ENCODE measurements around the gene KRTAP5-8.
"Not testable (repeated sequence)": the region's sequence is repeated elsewhere in the genome, so short reads cannot be mapped to it uniquely, and the experiment has no call there.

KRTAP5-8 gene
- total RNA-seq = 0 to 0.13 (median 0) reads per million in 9 experiments

GRCh38 chr11:71537977-71538665, at the start of gene KRTAP5-8:
Gene KRTAP5-8, plus strand, starts transcription at chr11:71538025. Its CDS starts 31 bp downstream, at chr11:71538056.
- not testable (repeated sequence) for H3K36me3 Mint-ChIP-seq (ENCODE audit: insufficient read depth)

GRCh38 chr11:71488681-71489270, 49.0 kb upstream of the KRTAP5-8 start:
- peaks cover 6 to 8% of the 10 kb centered on the region in 2 donors for H3K4me1 Mint-ChIP-seq (ENCODE audit: low read depth in 2 of 2)
- no peak overlapping the region for H3K4me3 Mint-ChIP-seq
- no peak for ATAC-seq (replicated peaks)
- DNase-seq = no peak
- peaks cover 51% of the 10 kb centered on the region for H3K36me3 Mint-ChIP-seq (ENCODE audit: insufficient read depth)
- no peaks in the 10 kb centered on the region for H3K9me3 Mint-ChIP-seq
- no peaks in the 10 kb centered on the region for H3K27me3 Mint-ChIP-seq
- peak overlapping the region; percentile 50 to 85 for H3K27ac Mint-ChIP-seq

More at GRCh38 chr11:71537977-71538665, at the start of gene KRTAP5-8:
- not testable (repeated sequence) for ATAC-seq (replicated peaks); H3K9me3 Mint-ChIP-seq; H3K4me3 Mint-ChIP-seq; DNase-seq; H3K27ac Mint-ChIP-seq; H3K4me1 Mint-ChIP-seq (ENCODE audit: low read depth in 2 of 2)
- peaks cover 30 to 75% of the 10 kb centered on the region in 2 donors for H3K27me3 Mint-ChIP-seq

GRCh38 chr11:71489311-71490043, 48.3 kb upstream of the KRTAP5-8 start:
- ATAC-seq (replicated peaks) (no peak), DNase-seq (no peak)
- Mint-ChIP-seq H3K27ac (peak overlapping the region; percentile 50 to 85), H3K36me3 (ENCODE audit: insufficient read depth) (peaks cover 52% of the 10 kb centered on the region), H3K4me1 (ENCODE audit: low read depth in 2 of 2) (peaks cover 6 to 8% of the 10 kb centered on the region in 2 donors), H3K27me3 (no peaks in the 10 kb centered on the region), H3K9me3 (no peaks in the 10 kb centered on the region), H3K4me3 (no peak overlapping the region)

GRCh38 chr11:71490044-71490730, 47.6 kb upstream of the KRTAP5-8 start:
- Mint-ChIP-seq H3K4me3 (no peak overlapping the region), H3K27me3 (no peaks in the 10 kb centered on the region), H3K9me3 (no peaks in the 10 kb centered on the region), H3K4me1 (ENCODE audit: low read depth in 2 of 2) (peaks cover 6 to 8% of the 10 kb centered on the region in 2 donors), H3K36me3 (ENCODE audit: insufficient read depth) (peaks cover 56% of the 10 kb centered on the region), H3K27ac (no peak overlapping the region)
- ATAC-seq (replicated peaks) = no peak
- DNase-seq = no peak

- ATAC-seq (replicated peaks) (no peak), DNase-seq (no peak)
- Mint-ChIP-seq H3K36me3 (ENCODE audit: insufficient read depth) (peaks cover 61% of the 10 kb centered on the region), H3K27me3 (no peaks in the 10 kb centered on the region), H3K4me3 (no peak overlapping the region), H3K4me1 (ENCODE audit: low read depth in 2 of 2) (peaks cover 6 to 8% of the 10 kb centered on the region in 2 donors), H3K27ac (peak overlapping the region in 1 of 2 donors; percentile 30), H3K9me3 (no peaks in the 10 kb centered on the region)
These were observed 47.0 kb upstream of the KRTAP5-8 start for GRCh38 chr11:71490731-71491390.

- ATAC-seq (replicated peaks) (no peak), DNase-seq (no peak)
- Mint-ChIP-seq H3K27ac (peak overlapping the region in 1 of 2 donors; percentile 30), H3K27me3 (no peaks in the 10 kb centered on the region), H3K9me3 (no peaks in the 10 kb centered on the region), H3K4me3 (no peak overlapping the region), H3K4me1 (ENCODE audit: low read depth in 2 of 2) (peaks cover 6 to 8% of the 10 kb centered on the region in 2 donors), H3K36me3 (ENCODE audit: insufficient read depth) (peaks cover 60% of the 10 kb centered on the region)
These were observed 46.3 kb upstream of the KRTAP5-8 start for GRCh38 chr11:71491531-71491930.

- ATAC-seq (replicated peaks) = no peak
- peaks cover 60% of the 10 kb centered on the region for H3K36me3 Mint-ChIP-seq (ENCODE audit: insufficient read depth)
- no peak overlapping the region for H3K4me3 Mint-ChIP-seq
- H3K27me3 Mint-ChIP-seq = no peaks in the 10 kb centered on the region
- H3K4me1 Mint-ChIP-seq (ENCODE audit: low read depth in 2 of 2) = peaks cover 6 to 8% of the 10 kb centered on the region in 2 donors
- no peak for DNase-seq
- no peak overlapping the region for H3K27ac Mint-ChIP-seq
- H3K9me3 Mint-ChIP-seq = no peaks in the 10 kb centered on the region
These were observed 45.9 kb upstream of the KRTAP5-8 start for GRCh38 chr11:71491940-71492339.

- Mint-ChIP-seq H3K36me3 (ENCODE audit: insufficient read depth) (peaks cover 61% of the 10 kb centered on the region), H3K4me3 (no peak overlapping the region), H3K9me3 (no peaks in the 10 kb centered on the region), H3K27ac (no peak overlapping the region), H3K4me1 (ENCODE audit: low read depth in 2 of 2) (no peaks in the 10 kb centered on the region), H3K27me3 (no peaks in the 10 kb centered on the region)
- ATAC-seq (replicated peaks) = no peak
- no peak for DNase-seq
These were observed 42.3 kb upstream of the KRTAP5-8 start for GRCh38 chr11:71495286-71496230.

- H3K27me3 Mint-ChIP-seq = no peaks in the 10 kb centered on the region
- no peak overlapping the region for H3K4me3 Mint-ChIP-seq
- DNase-seq (no peak), ATAC-seq (replicated peaks) (no peak)
- H3K4me1 Mint-ChIP-seq (ENCODE audit: low read depth in 2 of 2) = no peaks in the 10 kb centered on the region
- H3K27ac Mint-ChIP-seq = no peak overlapping the region
- peaks cover 61% of the 10 kb centered on the region for H3K36me3 Mint-ChIP-seq (ENCODE audit: insufficient read depth)
- H3K9me3 Mint-ChIP-seq = no peaks in the 10 kb centered on the region
These were observed 41.4 kb upstream of the KRTAP5-8 start for GRCh38 chr11:71496421-71496820.

- ATAC-seq (replicated peaks) = no peak
- DNase-seq = no peak
- Mint-ChIP-seq H3K36me3 (ENCODE audit: insufficient read depth) (peaks cover 52% of the 10 kb centered on the region), H3K4me3 (no peak overlapping the region), H3K9me3 (no peaks in the 10 kb centered on the region), H3K27me3 (no peaks in the 10 kb centered on the region), H3K4me1 (ENCODE audit: low read depth in 2 of 2) (no peaks in the 10 kb centered on the region), H3K27ac (no peak overlapping the region)
These were observed 39.7 kb upstream of the KRTAP5-8 start for GRCh38 chr11:71498091-71498490.

GRCh38 chr11:71499125-71499524, 38.7 kb upstream of the KRTAP5-8 start:
- Mint-ChIP-seq H3K9me3 (no peaks in the 10 kb centered on the region), H3K36me3 (ENCODE audit: insufficient read depth) (peaks cover 48% of the 10 kb centered on the region), H3K4me1 (ENCODE audit: low read depth in 2 of 2) (no peaks in the 10 kb centered on the region), H3K4me3 (no peak overlapping the region), H3K27ac (no peak overlapping the region), H3K27me3 (no peaks in the 10 kb centered on the region)
- no peak for DNase-seq
- ATAC-seq (replicated peaks) = no peak

- Mint-ChIP-seq H3K9me3 (no peaks in the 10 kb centered on the region), H3K4me1 (ENCODE audit: low read depth in 2 of 2) (no peaks in the 10 kb centered on the region), H3K4me3 (no peak overlapping the region), H3K27me3 (no peaks in the 10 kb centered on the region), H3K27ac (no peak overlapping the region), H3K36me3 (ENCODE audit: insufficient read depth) (peaks cover 45% of the 10 kb centered on the region)
- no peak for ATAC-seq (replicated peaks)
- DNase-seq = no peak
These were observed 38.3 kb upstream of the KRTAP5-8 start for GRCh38 chr11:71499546-71499945.

Measured in effector memory CD8-positive, alpha-beta T cell (primary cell).